NCI-H2029 treated with DMSO at 0.1 percent for 48 hours (cell line): Measurements from ENCODE around the gene REEP1.
"Not testable (repeated sequence)": the region's sequence is repeated elsewhere in the genome, so short reads cannot be mapped to it uniquely, and the experiment has no call there.

Source experiments
- DNase-seq: peaks from one replicate; lab custom pipeline; 2025; lab: John Stamatoyannopoulos, UW

REEP1 gene

DNA sequence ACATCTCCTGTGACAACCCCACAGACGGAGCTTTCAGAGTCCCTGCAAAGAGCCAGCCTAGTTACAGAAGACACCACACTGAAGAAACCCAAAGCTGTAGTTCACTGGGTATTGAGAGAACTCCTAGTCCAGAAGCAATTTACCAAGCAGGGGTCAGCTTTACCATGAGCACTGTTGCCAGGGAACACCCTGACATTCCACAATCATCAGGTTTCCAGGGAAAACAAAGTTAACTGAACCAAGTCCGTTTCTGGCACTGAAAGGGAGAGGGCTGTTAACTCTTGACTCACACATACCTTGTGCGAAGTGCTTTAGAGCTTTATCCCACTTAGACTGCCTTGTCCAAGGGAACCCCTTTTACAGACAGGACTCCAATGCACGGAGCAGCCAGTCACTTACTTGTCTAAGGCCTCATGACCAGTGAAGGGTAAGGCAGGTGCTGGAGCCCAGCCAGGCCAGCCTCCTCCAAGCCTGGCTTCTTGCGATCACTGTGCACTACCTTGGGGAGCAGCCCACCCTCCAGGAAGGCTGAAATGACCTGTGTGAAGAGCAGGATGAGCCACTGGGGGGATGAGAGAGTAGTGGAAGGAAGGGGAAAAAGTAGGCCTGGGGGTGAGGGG lies 53.9 kb downstream of the REEP1 start:
- no peak for DNase-seq

DNA sequence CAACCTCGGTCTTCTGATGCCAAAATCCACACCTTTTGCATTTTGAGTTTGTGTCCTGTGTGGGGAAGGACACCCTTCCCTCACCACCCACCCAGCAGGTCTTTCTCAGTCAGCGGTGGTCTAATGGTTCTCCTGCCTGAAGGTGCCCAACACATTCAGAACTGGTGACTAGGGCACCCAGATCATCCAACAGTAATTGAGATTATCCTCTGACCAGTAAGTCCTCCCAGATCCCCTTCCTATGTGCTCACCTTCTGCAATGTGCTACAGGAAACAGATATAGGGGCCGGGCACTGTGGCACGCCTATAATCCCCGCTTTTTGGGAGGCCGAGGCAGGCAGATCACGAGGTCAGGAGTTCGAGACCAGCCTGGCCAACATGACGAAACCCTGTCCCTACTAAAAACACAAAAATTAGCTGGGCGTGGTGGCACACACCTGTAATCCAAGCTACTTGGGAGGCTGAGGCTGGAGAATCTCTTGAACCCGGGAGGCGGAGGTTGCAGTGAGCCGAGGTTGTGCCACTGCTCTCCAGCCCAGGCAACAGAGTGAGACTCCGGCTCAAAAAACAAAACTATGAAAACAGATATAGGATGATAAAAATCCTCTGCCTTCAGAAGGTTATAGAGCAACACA lies 56.2 kb downstream of the REEP1 start:
- DNase-seq: no peak

DNA sequence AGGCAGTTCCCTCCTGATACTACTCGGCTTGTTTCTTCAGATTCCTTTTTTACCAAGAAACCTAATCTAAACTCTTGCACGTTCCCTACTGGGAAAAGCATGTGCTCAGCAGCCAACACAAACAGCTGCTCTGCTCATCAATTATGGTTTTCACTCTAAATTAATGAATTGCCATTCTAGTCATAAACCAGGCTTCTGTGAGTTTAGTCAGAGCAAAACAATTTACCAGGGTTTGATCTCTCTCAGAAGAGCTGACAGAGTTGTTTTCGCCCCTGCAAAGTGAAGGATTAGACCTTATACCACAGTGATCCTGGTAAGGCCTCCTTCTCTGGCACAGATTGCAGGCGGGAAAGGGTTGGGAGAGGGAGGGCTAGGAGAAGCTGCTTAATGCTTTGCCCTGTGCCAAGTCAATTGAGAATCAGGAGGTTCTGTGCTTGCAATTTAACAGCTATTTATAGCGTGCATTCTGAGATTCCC lies 57.2 kb downstream of the REEP1 start:
- no peak for DNase-seq

DNA sequence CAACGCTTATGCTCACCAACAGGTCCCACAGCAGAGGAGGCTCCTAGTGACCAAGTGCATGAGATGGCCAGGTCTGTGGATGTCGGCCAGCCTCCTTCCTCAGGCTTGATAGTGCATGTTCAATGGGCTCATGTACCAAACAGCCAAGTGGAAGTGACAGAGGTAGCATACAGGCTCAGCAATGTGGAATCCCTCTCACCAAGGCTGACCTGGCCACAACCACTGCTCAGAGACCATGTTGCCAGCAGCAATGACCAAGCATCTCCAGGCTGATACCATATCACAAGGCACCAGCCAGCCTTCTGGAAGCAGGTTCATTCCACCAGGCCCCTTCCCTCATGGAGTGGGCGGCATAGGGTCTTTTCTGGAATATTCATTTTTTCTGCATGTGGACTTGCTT lies 61.5 kb downstream of the REEP1 start:
- DNase-seq: no peak

DNA sequence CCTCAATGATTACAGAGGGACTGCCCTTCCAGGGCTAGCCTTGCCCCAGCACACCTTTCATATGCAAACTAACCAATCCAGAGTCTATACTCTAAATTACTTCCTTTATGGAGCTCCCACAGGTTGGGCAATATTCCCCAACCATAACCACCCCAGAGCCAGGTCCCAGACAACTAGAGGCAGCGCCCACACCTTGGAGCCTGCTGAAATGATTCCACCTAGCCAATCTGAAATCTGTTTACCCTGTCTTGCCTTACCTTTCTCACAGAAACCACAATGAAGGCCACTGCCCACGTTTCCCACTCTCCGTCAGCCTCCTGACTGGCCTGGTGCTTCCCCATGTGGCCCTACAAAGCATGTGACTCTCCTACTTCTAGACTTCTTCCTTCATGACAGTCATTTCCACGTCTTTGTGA lies 62.0 kb downstream of the REEP1 start:
- DNase-seq: no peak

DNA sequence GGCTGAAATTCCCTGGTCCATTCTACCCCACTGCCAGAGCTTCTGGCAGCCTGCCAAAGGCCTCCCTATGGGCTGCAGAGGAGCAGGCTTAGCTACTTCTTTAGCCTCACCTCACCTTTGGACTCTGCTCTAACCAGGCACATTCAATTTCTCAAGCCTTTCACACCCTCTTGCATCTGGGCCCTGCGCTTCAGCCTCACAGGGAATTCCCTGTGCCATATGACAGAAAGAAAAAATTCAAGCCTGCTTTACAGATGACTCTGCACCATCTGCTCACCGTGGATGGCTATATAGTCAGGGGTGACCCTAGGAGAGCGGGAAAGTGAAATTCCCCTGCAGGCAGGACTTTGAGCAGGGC lies 62.5 kb downstream of the REEP1 start:
- no peak for DNase-seq

DNA sequence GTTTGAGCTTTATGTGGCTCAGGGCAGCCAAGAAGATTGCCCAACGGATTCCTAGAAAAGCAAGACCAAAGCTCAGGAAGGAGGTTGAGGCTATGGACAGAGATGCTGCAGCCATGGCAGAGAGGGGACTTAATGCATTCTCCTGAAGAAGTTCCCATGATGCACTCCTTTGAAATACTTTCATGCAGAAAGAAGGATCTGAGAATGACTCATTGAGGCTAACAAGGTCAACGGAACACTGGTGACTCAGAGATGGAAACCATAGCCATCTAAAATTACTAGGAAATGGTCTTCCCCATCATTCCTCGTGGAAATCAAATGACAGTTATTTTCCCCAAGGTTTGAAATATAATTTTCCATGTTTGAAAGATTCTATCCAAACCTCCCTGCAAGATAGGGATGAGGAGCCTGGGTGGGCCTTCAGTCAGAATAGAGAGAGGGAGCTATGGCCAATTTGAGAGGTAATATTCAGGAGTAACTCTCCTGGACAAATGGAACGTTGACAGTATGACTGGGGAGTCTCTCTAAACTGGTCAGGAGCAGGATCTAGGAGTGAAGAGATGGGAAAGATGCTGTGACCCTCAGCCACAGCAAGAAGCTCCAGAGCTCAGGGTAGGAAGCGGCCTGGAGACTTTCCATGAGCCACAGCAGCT lies 63.0 kb downstream of the REEP1 start:
- DNase-seq: no peak

DNA sequence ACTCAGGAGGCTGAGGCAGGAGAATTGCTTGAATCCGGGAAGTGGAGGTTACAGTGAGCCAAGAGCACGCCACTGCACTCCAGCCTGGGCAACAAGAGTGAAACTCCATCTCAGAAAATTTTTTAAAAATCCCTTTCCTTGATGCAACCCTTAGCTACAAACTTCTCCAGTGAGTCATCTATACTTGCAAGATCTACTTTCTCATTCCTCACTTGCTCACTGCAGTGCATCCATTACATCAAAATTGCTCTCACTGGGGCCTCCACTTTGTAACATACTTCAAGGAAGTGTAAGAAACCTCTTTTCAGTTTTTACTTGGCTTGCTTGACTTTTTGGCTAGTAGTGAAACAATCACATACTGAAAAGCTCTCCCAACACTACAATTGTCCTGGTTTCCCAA lies 65.3 kb downstream of the REEP1 start:
- no peak for DNase-seq

DNA sequence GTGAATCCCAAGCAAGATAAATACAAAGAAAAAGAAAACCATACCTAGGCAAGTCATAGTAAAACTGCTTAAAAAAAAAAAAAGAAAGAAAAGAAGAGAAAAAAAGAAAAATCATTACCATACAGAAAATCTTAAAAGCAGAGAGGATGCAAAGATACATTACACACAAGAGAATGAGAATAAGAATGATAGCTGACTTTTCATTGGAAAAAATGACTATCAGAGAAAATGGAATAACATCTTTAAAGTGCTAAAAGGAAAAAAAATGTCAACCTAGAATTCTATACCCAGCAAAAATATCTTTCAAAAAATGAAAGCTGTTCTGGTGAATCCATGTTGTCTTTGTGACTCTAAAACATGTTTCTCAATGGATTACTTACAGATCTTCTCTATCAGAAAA lies 66.2 kb downstream of the REEP1 start:
- DNase-seq: no peak

DNA sequence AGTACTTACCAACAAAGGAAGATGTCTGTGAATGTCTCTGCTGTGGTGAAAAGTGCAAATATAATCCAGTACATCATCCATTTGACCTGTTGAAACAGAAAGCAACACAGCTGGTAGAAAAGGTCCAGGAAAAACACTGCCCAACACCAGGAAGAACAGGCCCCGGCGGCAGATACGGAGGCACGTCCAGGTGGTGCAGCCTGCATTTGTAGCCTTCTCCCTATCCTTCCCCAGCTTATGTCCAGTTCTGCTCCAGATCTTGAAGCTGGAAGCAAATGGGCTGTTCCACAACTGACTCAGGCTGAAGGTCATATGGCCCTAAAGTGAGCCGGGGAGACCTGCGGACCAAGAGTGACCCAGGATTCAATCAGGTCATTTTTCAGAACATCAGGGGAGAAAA lies 73.5 kb downstream of the REEP1 start:
- DNase-seq: no peak

DNA sequence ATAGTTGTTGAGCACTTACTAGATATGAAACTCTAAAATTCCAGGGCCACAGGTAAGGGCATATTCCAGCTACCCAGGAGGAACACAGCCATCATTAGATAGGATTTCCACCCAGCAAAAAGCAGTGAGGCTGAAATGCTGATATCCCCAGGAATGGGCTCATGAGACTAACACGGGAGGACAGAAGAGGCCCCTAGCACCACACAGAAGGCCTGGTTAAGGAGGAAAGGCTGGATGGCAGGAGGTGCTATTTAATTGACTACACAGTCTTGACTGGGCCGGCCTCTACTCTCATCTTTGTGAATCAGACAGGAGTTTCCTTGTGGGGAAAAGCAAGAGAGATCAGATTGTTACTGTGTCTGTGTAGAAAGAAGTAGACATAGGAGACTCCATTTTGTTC lies 76.4 kb downstream of the REEP1 start:
- DNase-seq: no peak

DNA sequence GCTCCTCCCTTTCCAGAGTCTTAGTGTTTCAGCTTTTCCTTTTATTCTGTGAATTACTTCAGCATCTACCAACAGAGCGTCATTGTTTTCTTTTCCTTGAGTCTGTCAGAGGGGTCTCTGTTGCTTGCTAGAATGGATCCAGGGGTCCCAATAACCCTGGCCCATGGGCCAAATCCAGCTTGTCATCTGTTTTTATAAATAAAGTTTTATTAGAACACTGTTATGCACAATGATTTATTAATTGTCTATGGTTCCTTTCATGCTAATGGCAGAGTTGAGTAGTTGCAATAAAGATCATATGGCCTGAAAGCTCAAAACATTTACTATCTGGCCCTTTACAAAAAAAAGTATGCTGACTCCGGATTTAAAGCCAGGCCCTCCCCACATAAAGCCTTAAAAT lies 79.3 kb downstream of the REEP1 start:
- DNase-seq: no peak

DNA sequence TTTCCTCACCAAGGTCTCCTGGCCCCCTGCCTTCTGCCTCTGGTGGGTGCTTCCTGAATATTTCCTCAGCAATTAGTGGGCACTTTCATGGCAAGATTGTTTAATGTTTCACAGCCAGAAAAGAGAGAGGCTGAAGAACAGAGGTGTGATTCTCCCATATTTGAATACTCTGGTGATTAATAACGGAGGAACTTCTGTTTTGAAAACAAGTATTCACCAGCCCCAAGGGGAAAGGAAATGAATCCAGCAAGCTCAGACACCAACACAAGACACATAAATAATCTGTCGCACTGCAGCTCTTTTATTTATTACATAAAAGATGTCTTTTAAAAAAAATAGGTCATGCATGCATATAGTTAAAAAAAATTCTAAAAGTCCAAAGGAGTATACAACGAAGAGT lies 80.4 kb downstream of the REEP1 start:
- DNase-seq: no peak

DNA sequence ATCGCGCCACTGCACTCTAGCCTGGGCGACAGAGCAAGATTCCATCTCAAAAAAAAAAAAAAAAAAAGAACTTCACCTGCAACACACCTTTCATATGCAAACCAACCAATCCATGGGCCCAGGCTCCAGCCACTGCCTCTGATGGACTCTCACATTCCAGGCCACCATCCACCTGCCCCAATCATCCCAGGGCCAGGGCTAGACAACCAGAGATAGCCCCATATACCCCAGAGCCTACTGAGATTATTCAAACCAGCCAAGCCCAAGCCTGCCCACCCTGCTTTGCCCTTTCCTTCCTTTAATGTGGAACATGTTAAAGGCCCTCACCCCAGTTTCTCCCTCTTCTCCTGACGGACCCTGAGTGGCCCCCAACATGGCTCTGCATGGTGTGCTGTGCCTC lies 81.1 kb downstream of the REEP1 start:
- no peak for DNase-seq

DNA sequence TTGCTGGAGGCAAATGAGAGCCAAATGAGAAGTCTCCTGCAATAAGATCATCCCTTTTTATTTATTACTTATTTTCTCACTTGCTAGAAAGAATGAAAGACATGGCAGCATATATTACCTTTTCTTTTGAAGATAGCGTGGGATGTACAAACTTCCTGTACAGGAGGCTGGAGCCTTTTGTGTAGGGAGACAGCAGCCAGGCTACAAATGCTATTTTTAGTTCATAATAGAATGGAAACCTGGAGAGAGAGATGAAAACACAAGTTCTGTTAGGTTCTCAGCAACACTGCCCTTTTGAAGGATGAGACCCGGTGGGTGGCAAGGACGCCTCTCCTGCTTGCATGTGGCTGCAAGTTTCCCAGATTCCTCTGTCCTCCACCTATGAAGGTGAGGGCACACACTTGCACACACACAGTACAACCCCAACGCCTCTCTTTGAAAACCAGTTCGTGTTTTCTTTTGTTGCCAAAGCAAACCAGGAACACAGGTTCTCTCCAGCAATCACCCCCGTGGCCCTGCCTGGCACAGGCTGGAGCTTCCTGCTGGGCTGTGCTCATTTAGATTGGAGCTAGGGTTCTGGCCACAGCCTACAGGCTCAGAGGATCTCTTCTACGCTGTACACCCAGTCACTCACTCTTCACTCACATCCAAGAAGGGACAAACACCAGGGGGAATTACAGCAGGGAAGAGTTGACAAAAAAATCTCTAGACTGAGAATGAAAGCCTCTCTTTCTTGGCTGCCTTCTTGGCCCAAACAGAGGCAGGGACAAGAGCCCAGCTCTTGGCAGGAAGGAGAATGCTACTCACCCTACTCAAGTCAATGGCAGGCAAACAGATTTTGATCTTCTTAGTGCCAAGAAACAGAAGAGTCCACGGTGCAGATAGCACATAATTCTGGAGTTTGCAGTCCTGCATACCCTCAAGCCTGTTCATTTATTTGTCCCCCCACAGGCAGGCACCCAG lies 82.6 kb downstream of the REEP1 start:
- no peak for DNase-seq

DNA sequence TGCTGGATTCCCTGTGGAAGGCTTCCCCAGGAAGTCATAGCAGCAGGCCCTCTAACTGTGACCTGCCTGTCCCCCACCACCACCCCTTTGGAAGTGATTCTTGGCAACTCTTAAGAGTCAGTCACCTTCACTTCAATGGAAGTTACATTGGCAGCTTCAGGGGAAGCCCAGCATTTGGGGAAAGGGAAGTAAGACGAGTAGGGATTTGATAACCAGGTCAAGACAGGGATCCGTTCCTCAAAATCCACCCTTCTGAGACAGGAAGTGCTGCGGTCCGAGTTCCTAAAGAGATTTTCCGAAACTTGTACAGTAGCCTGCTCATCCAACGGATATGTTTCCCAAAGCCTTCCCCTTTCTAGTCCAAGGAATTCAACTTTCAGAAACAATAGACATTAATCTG lies 84.0 kb downstream of the REEP1 start:
- no peak for DNase-seq

DNA sequence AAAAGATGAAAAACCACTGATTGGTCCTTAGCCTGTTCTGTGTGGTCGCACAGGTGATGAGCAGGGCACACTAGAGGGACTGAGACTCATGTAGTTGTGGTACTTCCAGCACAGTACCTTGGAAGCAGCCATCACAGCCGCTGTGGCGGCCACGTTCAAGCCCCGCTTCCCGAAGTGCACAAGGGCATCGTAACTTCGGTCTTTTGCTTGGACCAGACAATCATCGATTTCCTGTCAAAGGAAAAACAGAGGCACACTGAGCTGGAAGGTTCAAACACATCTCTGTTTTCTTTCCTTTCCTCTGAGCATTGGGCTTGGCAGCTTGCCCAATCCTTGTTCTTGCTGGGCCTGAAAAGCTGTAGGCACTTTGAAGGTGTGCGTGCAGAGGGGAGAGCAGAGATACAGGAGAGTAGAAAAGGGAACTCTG lies 85.6 kb downstream of the REEP1 start:
- no peak for DNase-seq

DNA sequence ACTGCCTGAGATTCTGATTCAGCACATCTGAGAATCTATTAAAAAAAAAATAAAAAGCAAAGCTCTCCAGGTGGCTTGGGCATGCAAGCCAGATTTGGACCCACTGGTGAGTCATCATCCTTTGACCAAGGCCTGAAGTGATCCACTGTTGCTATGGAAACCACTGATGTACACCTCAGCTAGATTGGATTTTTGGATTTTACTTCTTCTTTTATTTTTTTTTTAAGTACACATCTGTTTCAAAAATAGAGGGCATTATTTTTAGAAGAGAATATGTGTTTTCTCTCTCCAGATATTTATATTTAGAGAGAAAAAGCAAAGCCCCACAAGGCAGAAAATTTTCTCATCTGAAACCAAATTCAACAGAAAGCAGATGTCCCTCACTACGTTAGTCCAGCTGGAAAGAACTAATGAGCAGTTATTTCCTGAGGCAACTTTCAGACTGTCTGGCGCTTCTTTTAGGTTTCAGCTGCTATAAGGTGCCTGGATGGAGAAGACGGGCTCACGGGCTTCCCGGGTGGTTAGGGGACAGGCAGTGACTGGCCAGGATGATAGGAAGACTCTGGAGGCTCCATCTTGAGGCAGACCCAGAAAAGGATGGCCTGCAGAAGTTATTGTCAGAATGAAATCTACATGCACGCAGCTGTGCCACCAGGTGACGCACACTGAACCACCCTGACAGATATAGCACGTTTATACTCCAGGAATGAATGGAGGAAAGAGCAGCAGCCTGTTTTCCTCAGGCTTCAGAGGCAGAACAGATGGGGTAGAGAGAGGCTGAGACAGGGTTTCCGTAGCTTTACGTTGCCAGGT lies 87.6 kb downstream of the REEP1 start:
- DNase-seq: no peak

DNA sequence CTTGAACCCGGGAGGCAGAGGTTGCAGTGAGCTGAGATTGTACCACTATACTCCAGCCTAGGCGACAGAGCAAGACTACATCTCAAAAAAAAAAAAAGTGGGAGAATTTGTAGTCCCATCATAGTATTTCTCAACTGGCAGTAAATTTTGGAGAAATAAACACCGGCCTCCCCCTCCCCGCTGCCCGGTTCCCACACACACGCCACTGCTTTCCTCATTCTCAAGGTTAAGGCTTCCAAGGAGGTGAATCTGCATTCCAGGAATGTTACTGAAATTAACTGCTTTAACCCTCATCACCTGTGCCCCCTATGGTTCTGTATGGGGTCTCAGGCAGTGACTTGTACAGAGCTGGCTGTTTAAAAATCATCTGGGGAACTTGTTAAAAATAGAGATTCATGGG lies 88.2 kb downstream of the REEP1 start:
- no peak for DNase-seq

DNA sequence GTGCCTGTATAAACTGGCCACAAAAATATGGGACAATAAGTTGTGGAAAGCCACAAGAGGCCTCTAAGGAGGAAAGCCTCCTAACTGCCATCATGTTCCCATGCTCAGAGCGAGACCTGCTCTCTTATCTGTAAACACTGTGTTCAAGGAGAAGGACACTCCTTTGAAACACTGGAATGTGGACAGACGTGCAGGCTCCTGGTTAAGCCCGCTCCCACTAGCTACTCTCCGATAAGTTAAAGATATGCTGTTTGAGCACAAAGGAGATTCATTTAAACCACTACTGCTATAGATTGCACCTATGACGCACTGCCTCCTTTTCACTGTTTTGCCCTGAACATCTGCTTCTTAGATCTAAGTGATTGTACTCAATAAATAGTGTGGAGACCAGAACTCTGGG lies 92.2 kb downstream of the REEP1 start:
- DNase-seq: not testable (repeated sequence)

DNA sequence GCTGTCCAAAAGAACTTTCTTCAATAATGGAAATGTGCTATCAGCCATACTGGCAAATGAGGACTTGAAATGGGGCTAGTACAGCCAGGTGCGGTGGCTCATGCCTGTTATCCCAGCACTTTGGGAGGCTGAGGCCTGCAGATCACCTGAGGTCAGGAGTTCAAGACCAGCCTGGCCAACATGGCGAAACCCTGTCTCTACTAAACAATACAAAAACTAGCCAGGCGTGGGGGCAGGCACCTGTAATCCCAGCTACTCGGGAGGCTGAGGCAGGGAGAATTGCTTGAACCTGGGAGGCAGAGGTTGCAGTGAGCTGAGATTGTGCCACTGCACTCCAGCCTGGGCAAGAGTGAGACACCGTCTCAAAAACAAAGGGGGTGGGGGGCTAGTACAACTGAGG lies 92.6 kb downstream of the REEP1 start:
- DNase-seq: not testable (repeated sequence)
